Measurements from ENCODE around the gene UNK.
"Not testable (repeated sequence)": the region's sequence is repeated elsewhere in the genome, so short reads cannot be mapped to it uniquely, and the experiment has no call there.

The UNK gene

DNA sequence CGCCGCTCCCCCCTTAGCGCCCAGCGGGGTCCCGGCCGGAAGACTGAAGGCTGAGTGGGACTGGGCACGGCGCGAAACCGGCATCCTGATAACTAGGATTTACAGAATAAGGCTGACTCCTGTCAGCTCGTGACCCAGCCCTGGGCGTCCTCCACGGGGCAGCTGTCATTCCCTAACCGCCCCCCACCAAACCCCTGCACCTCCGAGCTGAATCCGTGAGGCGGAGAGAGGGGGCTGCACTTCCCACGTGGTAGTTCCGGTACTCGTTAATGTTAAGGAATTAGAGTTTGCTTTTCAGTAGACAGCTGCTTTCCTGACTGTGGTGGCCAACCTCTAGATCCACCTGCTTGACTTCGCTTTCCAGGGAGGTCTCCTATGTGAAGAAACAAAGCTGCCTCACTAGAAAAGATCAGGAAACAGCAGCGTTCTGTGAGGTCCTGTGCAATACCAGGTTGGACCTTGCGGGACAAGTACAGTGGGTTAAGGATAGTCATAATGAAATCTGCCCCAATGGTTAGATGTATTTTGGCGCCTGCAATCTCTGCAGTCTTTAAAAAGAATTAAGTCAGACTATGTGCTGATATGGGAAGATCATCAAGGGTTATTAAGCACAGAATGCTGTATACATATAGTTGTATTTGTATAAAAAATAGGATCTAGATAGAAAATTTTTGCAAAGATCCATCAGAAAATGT lies 71.6 kb downstream of the UNK start:
- peak; percentile 18 for DNase-seq

DNA sequence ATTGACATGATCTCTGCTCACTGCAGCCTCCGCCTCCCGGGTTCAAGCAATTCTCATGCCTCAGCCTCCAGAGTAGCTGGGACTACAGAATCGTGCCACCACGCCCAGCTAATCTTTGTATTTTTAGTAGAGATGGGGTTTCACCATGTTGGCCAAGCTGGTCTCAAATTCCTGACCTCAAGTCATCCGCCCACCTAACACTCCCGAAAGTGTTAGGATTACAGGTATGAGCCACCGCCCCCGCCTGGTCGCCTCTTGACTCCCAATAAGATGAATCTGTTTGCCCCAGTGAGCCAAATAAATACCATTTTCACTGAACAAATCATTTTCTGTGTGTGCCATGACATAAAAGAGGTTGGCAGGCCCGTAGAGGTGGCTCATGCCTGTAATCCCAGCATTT lies 74.8 kb downstream of the UNK start:
- not testable (repeated sequence) for DNase-seq

DNA sequence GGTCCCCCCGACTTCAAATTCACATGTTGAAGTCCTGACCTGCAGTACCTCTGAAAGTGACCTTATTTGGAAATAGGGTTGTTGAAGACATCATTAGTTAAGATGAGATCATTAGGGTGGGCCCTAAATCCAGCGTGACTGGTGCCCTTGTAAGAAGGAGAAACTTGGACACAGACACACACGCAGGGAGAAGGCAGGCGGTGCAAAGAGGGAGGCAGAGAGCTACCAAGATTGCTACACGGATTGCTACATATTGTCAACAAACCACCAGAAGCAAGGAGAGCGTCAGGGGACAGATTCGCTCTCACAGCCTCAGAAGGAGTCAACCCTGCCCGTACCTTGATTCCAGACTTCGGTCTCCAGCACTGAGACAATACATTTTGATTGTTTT lies 77.3 kb downstream of the UNK start:
- DNase-seq = no peak

DNA sequence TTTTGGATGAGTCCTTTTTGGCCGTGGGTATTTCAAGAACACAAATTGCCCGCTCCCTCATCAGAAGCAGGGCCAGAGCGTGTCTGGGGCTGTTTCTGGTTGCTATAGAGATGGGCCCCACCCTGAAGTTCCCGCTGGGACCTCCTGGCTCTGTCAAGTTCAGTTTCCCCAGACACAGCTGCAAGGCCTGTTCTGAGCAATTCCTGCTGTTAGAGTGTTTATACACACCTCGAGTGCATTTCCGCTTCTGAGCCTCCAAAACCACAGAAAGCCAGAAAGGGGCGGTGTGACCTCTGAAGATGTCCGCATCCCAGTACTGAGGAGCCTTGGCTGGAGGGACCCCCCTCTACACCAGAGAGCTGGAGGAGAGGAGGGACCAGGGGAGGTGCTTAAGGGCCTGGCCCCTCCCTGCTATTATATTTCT lies 79.9 kb downstream of the UNK start:
- DNase-seq = peak; percentile 29

GRCh38 chr17:75864887-75865286 lies 80.3 kb downstream of the UNK start:
- DNase-seq = not testable (repeated sequence)

DNA sequence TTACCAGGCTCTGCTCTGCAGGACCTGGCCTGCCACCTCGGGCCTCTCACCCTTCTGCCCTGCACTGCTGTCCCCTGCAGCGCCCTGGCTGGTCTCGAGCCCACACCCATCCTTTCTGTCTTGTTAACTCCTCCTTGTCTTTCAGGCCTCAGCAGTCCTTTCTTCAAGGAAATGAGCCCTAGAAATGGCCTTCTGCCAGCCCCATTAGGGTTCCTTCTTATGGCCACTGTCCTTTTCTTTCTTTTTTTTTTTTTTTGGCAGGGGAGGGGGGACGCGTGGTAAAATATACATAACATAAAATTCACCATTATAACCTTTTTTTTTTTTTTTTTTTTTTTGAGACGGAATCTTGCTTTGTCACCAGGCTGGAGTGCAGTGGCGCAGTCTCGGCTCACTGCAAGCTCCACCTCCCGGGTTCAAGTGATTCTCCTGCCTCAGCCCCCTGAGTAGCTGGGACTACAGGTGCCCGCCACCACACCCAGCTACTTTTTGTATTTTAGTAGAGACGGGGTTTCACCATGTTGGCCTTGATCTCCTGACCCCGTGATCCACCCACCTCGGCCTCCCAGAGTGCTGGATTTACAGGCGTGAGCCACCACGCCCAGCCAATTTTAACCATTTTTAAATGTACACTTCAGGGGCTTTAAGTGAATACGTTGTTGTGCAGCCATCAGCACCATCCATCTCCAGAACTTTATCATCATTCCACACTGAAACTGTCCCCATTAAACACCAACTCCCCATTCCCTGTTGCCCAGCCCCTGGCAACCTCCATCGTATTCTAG lies 81.0 kb downstream of the UNK start:
- not testable (repeated sequence) for DNase-seq

DNA sequence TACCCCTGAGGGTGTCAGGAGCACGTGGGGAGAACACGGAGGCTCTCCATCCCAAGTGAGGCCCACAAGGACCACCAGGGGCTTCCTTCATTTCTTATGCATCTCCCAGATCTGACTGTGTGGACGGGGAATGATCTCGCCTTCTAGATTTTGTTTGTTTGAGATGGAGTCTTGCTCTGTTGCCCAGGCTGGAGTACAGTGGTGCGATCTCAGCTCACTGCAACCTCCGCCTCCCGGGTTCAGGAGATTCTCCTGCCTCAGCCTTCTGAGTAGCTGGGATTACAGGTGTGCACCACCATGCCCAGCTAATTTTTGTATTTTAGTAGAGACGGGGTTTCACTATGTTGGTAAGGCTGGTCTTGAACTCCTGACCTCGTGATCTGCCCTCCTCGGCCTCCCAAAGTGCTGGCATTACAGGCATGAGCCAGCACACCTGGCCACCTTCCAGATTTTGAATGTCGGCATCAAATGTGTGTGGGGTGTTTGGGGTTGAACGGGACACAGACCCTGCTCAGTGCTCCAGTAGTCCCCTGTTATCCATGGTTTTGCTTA lies 84.2 kb downstream of the UNK start:
- not testable (repeated sequence) for DNase-seq

DNA sequence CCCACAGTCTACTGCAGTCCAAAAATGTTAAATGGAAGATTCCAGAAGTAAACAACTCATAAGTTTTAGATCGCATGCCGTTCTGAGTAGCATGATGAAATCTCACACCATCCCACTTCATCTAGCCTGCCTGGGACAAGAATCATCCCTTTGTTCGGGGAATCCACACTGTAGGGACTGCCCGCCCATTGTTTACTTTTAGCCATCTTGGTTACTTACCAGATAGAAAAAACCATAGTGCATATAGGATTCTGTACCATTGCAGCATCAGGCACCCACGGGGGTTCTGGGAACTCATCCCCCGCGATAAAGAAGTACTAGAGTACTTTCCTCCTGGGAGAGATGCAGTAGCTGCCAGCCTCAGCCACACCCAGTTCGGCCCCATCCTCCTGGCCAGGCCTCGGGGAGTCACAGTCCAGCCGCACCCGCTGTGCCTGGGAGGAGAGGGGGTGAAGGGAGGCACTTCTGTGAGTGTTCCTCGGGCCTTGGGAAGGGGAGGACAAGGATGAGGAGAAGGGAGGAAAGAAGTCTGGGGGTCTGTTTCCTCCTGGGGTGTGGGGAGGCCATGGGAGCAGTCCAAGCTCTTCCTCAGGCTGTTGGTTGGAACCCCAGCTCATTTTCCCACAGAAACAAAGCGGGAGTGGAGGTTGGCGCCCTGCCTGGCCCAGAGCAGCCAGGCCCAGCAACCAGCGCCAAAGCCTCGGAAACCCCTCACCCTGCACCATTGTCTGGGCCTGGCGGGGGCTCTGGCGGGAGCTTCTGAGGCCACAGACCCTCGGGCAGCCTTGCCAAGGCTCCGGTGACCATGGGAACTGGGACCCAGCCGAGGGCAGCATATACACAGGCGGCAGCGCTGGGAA lies 84.9 kb downstream of the UNK start:
- no peak for DNase-seq

GRCh38 chr17:75870228-75870627 lies 85.6 kb downstream of the UNK start:
- DNase-seq = not testable (repeated sequence)

GRCh38 chr17:75872434-75873351 lies 88.1 kb downstream of the UNK start:
- peak; percentile 23 for DNase-seq

DNA sequence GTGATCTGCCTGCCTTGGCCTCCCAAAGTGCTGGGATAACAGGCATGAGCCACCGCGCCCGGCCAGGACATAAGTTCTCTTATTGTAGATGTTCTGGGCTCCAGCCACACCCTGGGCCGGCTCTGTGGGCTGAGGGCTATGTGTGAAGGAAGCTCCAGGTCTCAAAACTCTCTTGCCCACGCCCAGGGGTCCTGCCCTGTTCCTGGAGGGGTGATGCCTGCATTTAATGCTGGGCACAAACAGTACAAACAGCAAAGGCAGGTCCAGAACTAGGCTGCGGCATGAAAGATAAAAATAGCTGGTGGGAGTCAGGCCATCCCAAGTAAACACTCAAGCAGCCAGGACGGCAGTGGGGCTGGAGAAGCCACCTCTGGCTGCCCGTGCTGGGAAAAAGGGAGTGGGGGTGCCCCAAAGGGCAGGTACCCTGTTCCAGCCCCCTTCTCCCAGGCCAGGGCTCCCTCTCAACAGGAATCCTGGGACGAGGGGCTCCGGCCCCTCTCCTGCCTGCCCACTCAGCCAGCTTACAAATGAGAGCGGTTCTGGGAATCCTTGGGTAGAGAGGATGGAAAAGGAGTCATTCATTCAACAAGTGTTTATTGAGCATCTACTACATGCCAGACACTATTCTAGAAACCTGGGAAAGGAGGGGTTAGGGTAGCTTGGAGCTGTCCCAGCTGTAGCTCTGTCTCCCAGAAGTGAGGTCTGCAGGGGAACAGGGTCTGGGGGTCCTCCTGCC lies 89.1 kb downstream of the UNK start:
- DNase-seq = no peak

GRCh38 chr17:75874323-75875181 lies 89.9 kb downstream of the UNK start:
- DNase-seq = no peak
